Endothelial cell (in vitro differentiated cells): Measurements from ENCODE around the gene SIRPD. TPM values are rescaled to one million over a fixed set of nuclear protein-coding genes. Genes with fewer than 3 reads are reported as not detected.

ENCODE experiments used
- DNase-seq: peaks from one replicate; pipeline ENCODE4 v3.0.0; 2021; ENCODE audit warnings: low spot score
- H3K27ac Mint-ChIP-seq: one replicate; pipeline ENCODE4 v1.8.0; 2021; ENCODE audit warnings: mixed read lengths, inconsistent platforms; ENCODE audit not compliant: unreplicated experiment
- H3K27me3 Mint-ChIP-seq: one replicate; pipeline ENCODE4 v1.8.0; 2021; ENCODE audit warnings: mild to moderate bottlenecking, moderate library complexity, mixed read lengths, inconsistent platforms; ENCODE audit not compliant: unreplicated experiment
- H3K36me3 Mint-ChIP-seq: one replicate; pipeline ENCODE4 v1.8.0; 2021; ENCODE audit warnings: mild to moderate bottlenecking, low read depth, mixed read lengths, inconsistent platforms; ENCODE audit not compliant: unreplicated experiment
- H3K4me1 Mint-ChIP-seq: one replicate; pipeline ENCODE4 v1.8.0; 2021; ENCODE audit warnings: mild to moderate bottlenecking, mixed read lengths, inconsistent platforms; ENCODE audit not compliant: unreplicated experiment
- H3K4me3 Mint-ChIP-seq: one replicate; pipeline ENCODE4 v1.8.0; 2021; ENCODE audit warnings: mild to moderate bottlenecking, mixed read lengths, inconsistent platforms; ENCODE audit not compliant: unreplicated experiment
- H3K9me3 Mint-ChIP-seq: one replicate; pipeline ENCODE4 v1.8.0; 2021; ENCODE audit warnings: mixed read lengths, inconsistent platforms; ENCODE audit not compliant: unreplicated experiment
- CTCF ChIP-seq: fragments of 200-600 bp; sonication (generic); IDR thresholded peaks from one replicate; pipeline ENCODE4 v1.5.0; 2021; ENCODE audit warnings: antibody characterized with exemption; ENCODE audit not compliant: unreplicated experiment
- total RNA-seq: library from RNA; stranded (reverse); fragmentation: NEBNext Ultra II Directional; extraction: Animal tissue kit (Norgen Biotek cat#: 25700); gene quantifications from one replicate; pipeline ENCODE4 v1.2.1, GENCODE V29; 2021; ENCODE audit not compliant: unreplicated experiment

Gene SIRPD
- total RNA-seq, 1 donor from 2014 or later, result not detected

GRCh38 chr20:1489764-1490436 is 67.6 kb downstream of the SIRPD start:
- H3K36me3 Mint-ChIP-seq, result peaks cover 11% of the 10 kb centered on the region
- TF ChIP-seq CTCF, result no peak
- H3K9me3 Mint-ChIP-seq, result no peaks in the 10 kb centered on the region
- H3K27ac Mint-ChIP-seq, result peak overlapping the region; percentile 36
- H3K27me3 Mint-ChIP-seq, result peaks cover 2% of the 10 kb centered on the region
- DNase-seq, result no peak
- H3K4me1 Mint-ChIP-seq, result peaks cover 57% of the 10 kb centered on the region
- peak overlapping the region; percentile 85 for H3K4me3 Mint-ChIP-seq

GRCh38 chr20:1489325-1489724 is 68.2 kb downstream of the SIRPD start:
- Mint-ChIP-seq H3K9me3 (no peaks in the 10 kb centered on the region), H3K27me3 (peaks cover 2% of the 10 kb centered on the region), H3K4me1 (peaks cover 62% of the 10 kb centered on the region), H3K36me3 (peaks cover 11% of the 10 kb centered on the region), H3K27ac (no peak overlapping the region), H3K4me3 (peak overlapping the region; percentile 85)
- no peak for DNase-seq
- no peak for TF ChIP-seq CTCF

- no peaks in the 10 kb centered on the region for H3K9me3 Mint-ChIP-seq
- H3K4me3 Mint-ChIP-seq, result peak overlapping the region; percentile 20
- DNase-seq, result no peak
- no peak for TF ChIP-seq CTCF
- peaks cover 23% of the 10 kb centered on the region for H3K36me3 Mint-ChIP-seq
- peaks cover 51% of the 10 kb centered on the region for H3K4me1 Mint-ChIP-seq
- H3K27me3 Mint-ChIP-seq, result peaks cover 2% of the 10 kb centered on the region
- H3K27ac Mint-ChIP-seq, result no peak overlapping the region
Observed at GRCh38 chr20:1486566-1486965, 70.9 kb downstream of the SIRPD start.

- H3K27ac Mint-ChIP-seq, result no peak overlapping the region
- H3K9me3 Mint-ChIP-seq, result no peaks in the 10 kb centered on the region
- peaks cover 56% of the 10 kb centered on the region for H3K4me1 Mint-ChIP-seq
- DNase-seq, result no peak
- H3K4me3 Mint-ChIP-seq, result no peak overlapping the region
- H3K36me3 Mint-ChIP-seq, result peaks cover 35% of the 10 kb centered on the region
- no peak for TF ChIP-seq CTCF
- H3K27me3 Mint-ChIP-seq, result peaks cover 2% of the 10 kb centered on the region
Observed at GRCh38 chr20:1484438-1485116, 72.9 kb downstream of the SIRPD start.

Other genes starting within 250 kb of the SIRPD start
- gene SDCBP2, start 228.6 kb downstream of the SIRPD start, total RNA-seq, result 10.1 TPM
- gene FKBP1A, start 164.7 kb downstream of the SIRPD start, total RNA-seq, result 952 TPM
- 104 TPM for gene NSFL1C, start 90.9 kb downstream of the SIRPD start, total RNA-seq
- gene SIRPB2, start 66.3 kb downstream of the SIRPD start, total RNA-seq, result 41.5 TPM
- not detected for gene SIRPB1, start 62.3 kb upstream of the SIRPD start, total RNA-seq
- not detected for gene SIRPG, start 100.1 kb upstream of the SIRPD start, total RNA-seq